HG03066 (cell line): ENCODE data around the gene ETS1.
"Not testable (repeated sequence)": the region's sequence is repeated elsewhere in the genome, so short reads cannot be mapped to it uniquely, and the experiment has no call there.

Experiments used
- ATAC-seq: cut with Tn5 transposase; IDR thresholded peaks from one replicate; pipeline ENCODE4 v1.9.1; 2021; ENCODE audit warnings: low read depth; ENCODE audit not compliant: unreplicated experiment

ETS1 gene

GRCh38 chr11:128451652-128452470, 135.5 kb downstream of the ETS1 start:
- no peak for ATAC-seq

GRCh38 chr11:128450882-128451651, 136.3 kb downstream of the ETS1 start:
- no peak for ATAC-seq

GRCh38 chr11:128450425-128450824, 136.9 kb downstream of the ETS1 start:
- not testable (repeated sequence) for ATAC-seq

- ATAC-seq: no peak
Observed at GRCh38 chr11:128448981-128449713, 138.2 kb downstream of the ETS1 start.

GRCh38 chr11:128448200-128448886, 139.0 kb downstream of the ETS1 start:
- no peak for ATAC-seq

- ATAC-seq: no peak
Observed at GRCh38 chr11:128447233-128447632, 140.1 kb downstream of the ETS1 start.

GRCh38 chr11:128445921-128446320, 141.4 kb downstream of the ETS1 start:
- not testable (repeated sequence) for ATAC-seq

GRCh38 chr11:128437136-128437535, 150.2 kb downstream of the ETS1 start:
- ATAC-seq: no peak

- ATAC-seq: no peak
Observed at GRCh38 chr11:128434818-128435217, 152.5 kb downstream of the ETS1 start.

GRCh38 chr11:128434411-128434810, 152.9 kb downstream of the ETS1 start:
- no peak for ATAC-seq

- ATAC-seq: no peak
Observed at GRCh38 chr11:128432926-128433325, 154.4 kb downstream of the ETS1 start.

- ATAC-seq: no peak
Observed at GRCh38 chr11:128431931-128432330, 155.4 kb downstream of the ETS1 start.

- no peak for ATAC-seq
Observed at GRCh38 chr11:128428935-128429334, 158.4 kb downstream of the ETS1 start.

- ATAC-seq: no peak
Observed at GRCh38 chr11:128424851-128425285, 162.5 kb downstream of the ETS1 start.

- no peak for ATAC-seq
Observed at GRCh38 chr11:128424271-128424711, 163.1 kb downstream of the ETS1 start.

- no peak for ATAC-seq
Observed at GRCh38 chr11:128422576-128423370, 164.6 kb downstream of the ETS1 start.

- no peak for ATAC-seq
Observed at GRCh38 chr11:128421577-128422330, 165.6 kb downstream of the ETS1 start.

- ATAC-seq: no peak
Observed at GRCh38 chr11:128420951-128421350, 166.4 kb downstream of the ETS1 start.

GRCh38 chr11:128420265-128420664, 167.1 kb downstream of the ETS1 start:
- ATAC-seq: no peak
